ENCODE results near the gene PDE6H. TPM values are rescaled to one million over a fixed set of nuclear protein-coding genes. Genes with fewer than 3 reads are reported as not detected.

Gene PDE6H
- total RNA-seq, 1 experiment from 2014 or later = not detected

DNA sequence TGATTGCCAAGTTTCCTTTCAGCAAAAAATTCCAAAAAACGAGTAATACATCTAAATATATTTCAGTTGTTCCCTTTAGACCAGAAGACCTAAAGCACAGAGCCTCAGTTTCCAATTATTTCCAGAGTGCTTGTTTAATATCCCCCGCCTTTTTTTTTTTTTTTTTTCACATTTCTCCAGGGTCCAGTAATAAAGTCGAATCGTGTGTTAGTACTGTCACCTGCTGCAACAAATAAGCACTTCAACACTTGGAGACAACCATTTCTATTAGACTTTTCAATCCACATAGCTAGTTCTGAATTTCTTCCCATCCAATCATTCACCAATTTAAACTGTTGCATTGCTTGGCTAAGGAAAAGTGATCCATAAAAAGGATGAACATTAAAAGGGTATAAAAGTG is 13.6 kb downstream of the PDE6H start:
- POLR2A ChIA-PET = no interaction called here
- TF ChIP-seq CTCF (IDR thresholded peaks at IDR 0.05; ENCODE audit: insufficient read depth in 1 of 2, low read depth in 1 of 2, low read length in 1 of 2, severe bottlenecking in 1 of 2, unreplicated experiment in 1 of 2) = peak in 1 of 2 experiments; percentile 25
- no TSS peak for BruUV-seq (replicated peaks)
- no peak overlapping the region for H3K4me3 ChIP-seq (ENCODE audit: low read depth, low read length)
- H3K9me3 Mint-ChIP-seq (ENCODE audit: unreplicated experiment) = peaks cover 20% of the 10 kb centered on the region
- H3K36me3 Mint-ChIP-seq (ENCODE audit: insufficient read depth, unreplicated experiment) = no peaks in the 10 kb centered on the region
- no peaks in the 10 kb centered on the region for H3K9me3 ChIP-seq
- peaks cover 11% of the 10 kb centered on the region for H3K27me3 Mint-ChIP-seq (ENCODE audit: insufficient read depth, unreplicated experiment)
- H3K27me3 ChIP-seq (replicated peaks; ENCODE audit: control insufficient read depth, insufficient read depth, low read length) = no peaks in the 10 kb centered on the region; the same call in 1 of the 2 replicates
- H3K4me3 Mint-ChIP-seq (ENCODE audit: unreplicated experiment) = no peak overlapping the region
- no peaks in the 10 kb centered on the region for H3K36me3 ChIP-seq (ENCODE audit: control insufficient read depth, insufficient read depth, low read length)
- DNase-seq = no peak
- CTCF ChIA-PET = interaction anchor here (0.6 to 0.7 kb wide), 2 partner anchors 176 to 303 kb away, joined by 3 to 7 read pairs; no protein-coding TSS in a partner anchor
- no peaks in the 10 kb centered on the region for H3K4me1 Mint-ChIP-seq (ENCODE audit: low read depth, unreplicated experiment)
- H3K4me1 ChIP-seq = no peaks in the 10 kb centered on the region
- H3K27ac Mint-ChIP-seq (ENCODE audit: unreplicated experiment) = no peak overlapping the region
- intact Hi-C loops (cut with micrococcal nuclease; ENCODE audit: unreplicated experiment) = loop anchor here (2.0 kb wide), 1 partner anchor 176 kb away; no protein-coding TSS in a partner anchor

GRCh38 chr12:14988035-14988434 is 15.2 kb downstream of the PDE6H start:
- Mint-ChIP-seq H3K27me3 (ENCODE audit: insufficient read depth, unreplicated experiment) (peaks cover 10% of the 10 kb centered on the region), H3K9me3 (ENCODE audit: unreplicated experiment) (peaks cover 20% of the 10 kb centered on the region), H3K36me3 (ENCODE audit: insufficient read depth, unreplicated experiment) (no peaks in the 10 kb centered on the region), H3K4me3 (ENCODE audit: unreplicated experiment) (no peak overlapping the region), H3K4me1 (ENCODE audit: low read depth, unreplicated experiment) (no peaks in the 10 kb centered on the region), H3K27ac (ENCODE audit: unreplicated experiment) (no peak overlapping the region)
- Histone ChIP-seq H3K9me3 (no peaks in the 10 kb centered on the region), H3K4me3 (ENCODE audit: low read depth, low read length) (no peak overlapping the region), H3K36me3 (ENCODE audit: control insufficient read depth, insufficient read depth, low read length) (no peaks in the 10 kb centered on the region), H3K27me3 (replicated peaks; ENCODE audit: control insufficient read depth, insufficient read depth, low read length) (no peaks in the 10 kb centered on the region; the same call in 1 of the 2 replicates), H3K4me1 (no peaks in the 10 kb centered on the region)
- intact Hi-C loops (cut with micrococcal nuclease; ENCODE audit: unreplicated experiment) = no loop called here
- POLR2A ChIA-PET = no interaction called here
- CTCF ChIA-PET = no interaction called here
- no peak for DNase-seq
- BruUV-seq (replicated peaks) = no TSS peak
- TF ChIP-seq CTCF (IDR thresholded peaks at IDR 0.05; ENCODE audit: insufficient read depth in 1 of 2, low read depth in 1 of 2, low read length in 1 of 2, severe bottlenecking in 1 of 2, unreplicated experiment in 1 of 2) = no peak

- ChIA-PET POLR2A (no interaction called here), CTCF (no interaction called here)
- Histone ChIP-seq H3K4me1 (no peaks in the 10 kb centered on the region), H3K27me3 (replicated peaks; ENCODE audit: control insufficient read depth, insufficient read depth, low read length) (no peaks in the 10 kb centered on the region; the same call in 1 of the 2 replicates), H3K36me3 (ENCODE audit: control insufficient read depth, insufficient read depth, low read length) (no peaks in the 10 kb centered on the region), H3K9me3 (no peaks in the 10 kb centered on the region), H3K4me3 (ENCODE audit: low read depth, low read length) (no peak overlapping the region)
- no peak for DNase-seq
- Mint-ChIP-seq H3K36me3 (ENCODE audit: insufficient read depth, unreplicated experiment) (no peaks in the 10 kb centered on the region), H3K27ac (ENCODE audit: unreplicated experiment) (no peak overlapping the region), H3K4me3 (ENCODE audit: unreplicated experiment) (no peak overlapping the region), H3K27me3 (ENCODE audit: insufficient read depth, unreplicated experiment) (peaks cover 10% of the 10 kb centered on the region), H3K9me3 (ENCODE audit: unreplicated experiment) (peaks cover 20% of the 10 kb centered on the region), H3K4me1 (ENCODE audit: low read depth, unreplicated experiment) (no peaks in the 10 kb centered on the region)
- BruUV-seq (replicated peaks) = no TSS peak
- intact Hi-C loops (cut with micrococcal nuclease; ENCODE audit: unreplicated experiment) = no loop called here
- TF ChIP-seq CTCF (IDR thresholded peaks at IDR 0.05; ENCODE audit: insufficient read depth in 1 of 2, low read depth in 1 of 2, low read length in 1 of 2, severe bottlenecking in 1 of 2, unreplicated experiment in 1 of 2) = no peak
Observed at GRCh38 chr12:14989790-14990189, 16.9 kb downstream of the PDE6H start.
